ENCODE data around the gene HMGN1. TPM values are rescaled to one million over a fixed set of nuclear protein-coding genes. Genes with fewer than 3 reads are reported as not detected.

HMGN1 gene
- total and polyA plus RNA-seq, 2 donors from 2014 or later, result 174 to 205 TPM

- intact Hi-C loops (cut with DNase I), result no loop called here
- no peak for FAIRE-seq
Observed at GRCh38 chr21:39392981-39393380, 44.1 kb upstream of the HMGN1 start.

GRCh38 chr21:39390212-39390765, 41.4 kb upstream of the HMGN1 start:
- Histone ChIP-seq H3K27ac (ENCODE audit: low read depth in 2 of 2, low read length in 2 of 2) (no peak overlapping the region), H3K4me3 (ENCODE audit: low read length in 3 of 3) (no peak overlapping the region), H3K36me3 (ENCODE audit: control insufficient read depth in 2 of 3, insufficient read depth in 3 of 3, low read length in 3 of 3) (peaks cover 6 to 25% (median 16%) of the 10 kb centered on the region in 3 donors), H3K27me3 (ENCODE audit: control insufficient read depth, insufficient read depth, low read length) (no peaks in the 10 kb centered on the region), H3K9me3 (ENCODE audit: control insufficient read depth in 2 of 3, insufficient read depth in 1 of 3, low read length in 3 of 3) (no peaks in the 10 kb centered on the region), H3K4me1 (ENCODE audit: control insufficient read depth in 2 of 3, insufficient read depth in 2 of 3, low read depth in 1 of 3, low read length in 3 of 3) (peaks cover 3 to 15% (median 10%) of the 10 kb centered on the region in 3 donors), H3K9ac (ENCODE audit: low read length in 3 of 3) (no peak overlapping the region)
- intact Hi-C loops (cut with DNase I), result no loop called here
- DNase-seq (no peak), FAIRE-seq (no peak)
- TF ChIP-seq CTCF (IDR thresholded peaks at IDR 0.05; ENCODE audit: borderline replicate concordance, extremely low read depth, insufficient read depth), result no peak

More at GRCh38 chr21:39392981-39393380, 44.1 kb upstream of the HMGN1 start:
- Histone ChIP-seq H3K9me3 (ENCODE audit: control insufficient read depth in 2 of 3, insufficient read depth in 1 of 3, low read length in 3 of 3) (no peaks in the 10 kb centered on the region), H3K36me3 (ENCODE audit: control insufficient read depth in 2 of 3, insufficient read depth in 3 of 3, low read length in 3 of 3) (peaks cover 6 to 34% (median 19%) of the 10 kb centered on the region in 3 donors), H3K4me1 (ENCODE audit: control insufficient read depth in 2 of 3, insufficient read depth in 2 of 3, low read depth in 1 of 3, low read length in 3 of 3) (peaks cover 3 to 10% (median 5%) of the 10 kb centered on the region in 3 donors), H3K27me3 (ENCODE audit: control insufficient read depth, insufficient read depth, low read length) (no peaks in the 10 kb centered on the region), H3K9ac (ENCODE audit: low read length in 3 of 3) (no peak overlapping the region), H3K27ac (ENCODE audit: low read depth in 2 of 2, low read length in 2 of 2) (no peak overlapping the region), H3K4me3 (ENCODE audit: low read length in 3 of 3) (no peak overlapping the region)
- no peak for TF ChIP-seq CTCF (IDR thresholded peaks at IDR 0.05; ENCODE audit: borderline replicate concordance, extremely low read depth, insufficient read depth)
- no peak for DNase-seq

GRCh38 chr21:39388811-39389155, 39.9 kb upstream of the HMGN1 start:
- intact Hi-C loops (cut with DNase I), result no loop called here
- DNase-seq (no peak), FAIRE-seq (no peak)
- no peaks in the 10 kb centered on the region for H3K27me3 ChIP-seq (ENCODE audit: control insufficient read depth, insufficient read depth, low read length)
- H3K9ac ChIP-seq (ENCODE audit: low read length in 3 of 3), result no peak overlapping the region
- no peaks in the 10 kb centered on the region for H3K9me3 ChIP-seq (ENCODE audit: control insufficient read depth in 2 of 3, insufficient read depth in 1 of 3, low read length in 3 of 3)
- peak overlapping the region in 2 of 3 donors; percentile 64 to 78 for H3K4me3 ChIP-seq (ENCODE audit: low read length in 3 of 3)
- H3K27ac ChIP-seq (ENCODE audit: low read depth in 2 of 2, low read length in 2 of 2), result no peak overlapping the region
- peaks cover 3 to 15% (median 10%) of the 10 kb centered on the region in 3 donors for H3K4me1 ChIP-seq (ENCODE audit: control insufficient read depth in 2 of 3, insufficient read depth in 2 of 3, low read depth in 1 of 3, low read length in 3 of 3)
- peaks cover 3 to 21% (median 16%) of the 10 kb centered on the region in 3 donors for H3K36me3 ChIP-seq (ENCODE audit: control insufficient read depth in 2 of 3, insufficient read depth in 3 of 3, low read length in 3 of 3)
- no peak for TF ChIP-seq CTCF (IDR thresholded peaks at IDR 0.05; ENCODE audit: borderline replicate concordance, extremely low read depth, insufficient read depth)
